Liver (tissue), 9 donors: ENCODE data around the gene TUBGCP4. TPM values are rescaled to one million over a fixed set of nuclear protein-coding genes. Genes with fewer than 3 reads are reported as not detected.

Experiments
- DNase-seq: peaks from one replicate; pipeline ENCODE4 v3.0.0-alpha.2; 2017; ENCODE audit warnings: low spot score
- H3K27ac ChIP-seq, 2 donors: one replicate each; pipeline ENCODE4 v1.7.0; 2013; ENCODE audit warnings: inconsistent platforms in 2 of 2, low read length in 2 of 2, control low read depth in 1 of 2, low read depth in 1 of 2, mild to moderate bottlenecking in 1 of 2
- H3K27me3 ChIP-seq, 4 donors: one replicate each; pipeline versions ENCODE4 v1.6.1 to v1.7.0; 2013; ENCODE audit warnings: low read length in 3 of 4, inconsistent platforms in 1 of 4, mild to moderate bottlenecking in 1 of 4, moderate library complexity in 1 of 4; ENCODE audit not compliant: control insufficient read depth in 4 of 4, insufficient read depth in 4 of 4
- H3K36me3 ChIP-seq, 4 donors: one replicate each; pipeline versions ENCODE4 v1.6.1 to v1.7.0; 2013; ENCODE audit warnings: low read length in 3 of 4, mild to moderate bottlenecking in 3 of 4, low read depth in 1 of 4, moderate library complexity in 1 of 4; ENCODE audit not compliant: control insufficient read depth in 4 of 4, insufficient read depth in 3 of 4
- H3K4me1 ChIP-seq, 4 donors: one replicate each; pipeline versions ENCODE4 v1.6.1 to v1.7.0; 2013; ENCODE audit warnings: low read length in 3 of 4, mild to moderate bottlenecking in 3 of 4, moderate library complexity in 1 of 4; ENCODE audit not compliant: control insufficient read depth in 4 of 4, insufficient read depth in 4 of 4
- H3K4me3 ChIP-seq, 3 donors: one replicate each; pipeline versions ENCODE4 v1.6.1 to v1.7.0; 2013; ENCODE audit warnings: low read length in 3 of 3, control low read depth in 1 of 3, low read depth in 1 of 3, mild to moderate bottlenecking in 1 of 3
- H3K9ac ChIP-seq, 2 donors: one replicate each; pipeline ENCODE4 v1.7.0; 2013; ENCODE audit warnings: low read length in 2 of 2, mild to moderate bottlenecking in 2 of 2, moderate library complexity in 2 of 2, control low read depth in 1 of 2, low read depth in 1 of 2
- H3K9me3 ChIP-seq, 4 donors: one replicate each; pipeline versions ENCODE4 v1.6.1 to v1.7.0; 2013; ENCODE audit warnings: low read length in 3 of 4; ENCODE audit not compliant: control insufficient read depth in 4 of 4
- ATF3 ChIP-seq: IDR thresholded peaks from 2 replicates; pipeline ENCODE4 v1.6.1; 2016; ENCODE audit warnings: antibody characterized with exemption
- CTCF ChIP-seq: fragments of 150-350 bp; IDR thresholded peaks from 2 replicates; pipeline ENCODE4 v1.5.1; 2017; ENCODE audit warnings: improper control_type of control experiment, low read depth, low read length; ENCODE audit not compliant: missing input control
- EGR1 ChIP-seq, 2 donors: IDR thresholded peaks; 2 replicates each; pipeline ENCODE4 v1.6.1; 2016 to 2018; ENCODE audit warnings: antibody characterized with exemption in 2 of 2, low read depth in 2 of 2
- FOXA1 ChIP-seq: IDR thresholded peaks from 2 replicates; pipeline ENCODE4 v1.6.1; 2016; ENCODE audit warnings: antibody characterized with exemption
- FOXA2 ChIP-seq: IDR thresholded peaks from 2 replicates; pipeline ENCODE4 v1.6.1; 2016; ENCODE audit warnings: antibody characterized with exemption
- GABPA ChIP-seq, 2 donors: IDR thresholded peaks in 1 of 2; conservative IDR thresholded peaks in 1 of 2; 2 replicates each; pipeline ENCODE4 v1.6.1; 2016; ENCODE audit warnings: antibody characterized with exemption in 2 of 2, mild to moderate bottlenecking in 1 of 2, moderate library complexity in 1 of 2
- HNF4A ChIP-seq, 2 donors: conservative IDR thresholded peaks; 2 replicates each; pipeline ENCODE4 v1.6.1; 2016; ENCODE audit warnings: antibody characterized with exemption in 2 of 2, mild to moderate bottlenecking in 2 of 2
- HNF4G ChIP-seq: IDR thresholded peaks from 2 replicates; pipeline ENCODE4 v1.6.1; 2016; ENCODE audit warnings: antibody characterized with exemption
- JUND ChIP-seq, 2 donors: IDR thresholded peaks; 2 replicates each; pipeline ENCODE4 v1.6.1; 2016; ENCODE audit warnings: antibody characterized with exemption in 2 of 2
- MAX ChIP-seq: IDR thresholded peaks from 2 replicates; pipeline ENCODE4 v1.6.1; 2016; ENCODE audit warnings: antibody characterized with exemption
- NR2F2 ChIP-seq: IDR thresholded peaks from 2 replicates; pipeline ENCODE4 v1.6.1; 2016; ENCODE audit warnings: antibody characterized with exemption
- RAD21 ChIP-seq, 2 donors: IDR thresholded peaks; 2 replicates each; pipeline ENCODE4 v1.6.1; 2016; ENCODE audit warnings: antibody characterized with exemption in 2 of 2, mild to moderate bottlenecking in 2 of 2
- REST ChIP-seq: IDR thresholded peaks from 2 replicates; pipeline ENCODE4 v1.6.1; 2016; ENCODE audit warnings: antibody characterized with exemption, mild to moderate bottlenecking
- RXRA ChIP-seq, 2 donors: IDR thresholded peaks; 2 replicates each; pipeline ENCODE4 v1.6.1; 2017 to 2018; ENCODE audit warnings: antibody characterized with exemption in 2 of 2, mild to moderate bottlenecking in 1 of 2
- SP1 ChIP-seq: IDR thresholded peaks from 2 replicates; pipeline ENCODE4 v1.6.1; 2018; ENCODE audit warnings: antibody characterized with exemption, mild to moderate bottlenecking
- TAF1 ChIP-seq: conservative IDR thresholded peaks from 2 replicates; pipeline ENCODE4 v1.6.1; 2016; ENCODE audit warnings: antibody characterized with exemption, mild to moderate bottlenecking
- YY1 ChIP-seq: IDR thresholded peaks from 2 replicates; pipeline ENCODE4 v1.6.1; 2016; ENCODE audit warnings: antibody characterized with exemption, mild to moderate bottlenecking
- ZBTB33 ChIP-seq: IDR thresholded peaks from 2 replicates; pipeline ENCODE4 v1.6.1; 2016; ENCODE audit warnings: antibody characterized with exemption
- WGBS: extraction: QIAGEN DNeasy Blood & Tissue Kit; methylation state at CpG from one replicate; pipeline ENCODE4 v1.1.7; 2013; 5-methylcytosine and 5-hydroxymethylcytosine counted together
- polyA plus RNA-seq, 2 donors: library from polyadenylated mRNA; stranded (reverse) in 1 of 2; unstranded in 1 of 2; fragments of 200-250 nt in 1 of 2; fragments of >200 nt in 1 of 2; fragmentation: Nextera tagmentation in 1 of 2; extraction: Ambion mirVana in 1 of 2; gene quantifications; one replicate each; pipeline versions ENCODE4 v1.2.1 to v1.2.3, GENCODE V29; 2013 to 2015
- total RNA-seq, 2 donors: library from RNA; depleted of rRNA; stranded (reverse); fragments of >200 nt; gene quantifications; one replicate each; pipeline ENCODE4 v1.2.3, GENCODE V29; 2014
- donor health status: healthy.
- donor health status: healthy.
- donor health status: healthy.
- donor health status: healthy.
- donor health status: healthy.

Gene TUBGCP4
- total and polyA plus RNA-seq, 4 donors = 4.6 to 20.5 (median 12.4) TPM

- Histone ChIP-seq H3K36me3 (peaks cover 0 to 11% (median 8%) of the 10 kb centered on the region in 4 donors), H3K4me3 (no peak overlapping the region), H3K27ac (no peak overlapping the region), H3K27me3 (no peaks in the 10 kb centered on the region), H3K4me1 (peaks cover 0 to 3% (median 0%) of the 10 kb centered on the region in 4 donors), H3K9ac (no peak overlapping the region), H3K9me3 (no peaks in the 10 kb centered on the region)
- no peak for TF ChIP-seq ATF3
- no peak for TF ChIP-seq GABPA (IDR thresholded peaks at IDR 0.05 in 1 of 2, conservative IDR thresholded peaks at IDR 0.05 in 1 of 2)
- no peak for TF ChIP-seq JUND (IDR thresholded peaks at IDR 0.05)
- no peak for TF ChIP-seq EGR1 (IDR thresholded peaks at IDR 0.05; ENCODE audit: low read depth in 2 of 2)
- TF ChIP-seq MAX = no peak
- no peak for TF ChIP-seq RAD21 (IDR thresholded peaks at IDR 0.05)
- no peak for TF ChIP-seq RXRA (IDR thresholded peaks at IDR 0.05)
- TF ChIP-seq TAF1 = no peak
- no peak for TF ChIP-seq FOXA2
- TF ChIP-seq ZBTB33 = no peak
- TF ChIP-seq REST = no peak
- TF ChIP-seq HNF4A (conservative IDR thresholded peaks at IDR 0.05) = no peak
- TF ChIP-seq CTCF = no peak
- TF ChIP-seq FOXA1 = no peak
- no peak for TF ChIP-seq HNF4G
- no peak for TF ChIP-seq SP1
- no peak for TF ChIP-seq NR2F2
- no peak for TF ChIP-seq YY1
- no peak for DNase-seq
- 97% methylated on average over 7 of the region's 7 CpGs for WGBS
These were observed 65.5 kb downstream of the TUBGCP4 start for GRCh38 chr15:43436395-43436794.
